ENCODE data around the gene DSP.

Gene DSP, protein sequence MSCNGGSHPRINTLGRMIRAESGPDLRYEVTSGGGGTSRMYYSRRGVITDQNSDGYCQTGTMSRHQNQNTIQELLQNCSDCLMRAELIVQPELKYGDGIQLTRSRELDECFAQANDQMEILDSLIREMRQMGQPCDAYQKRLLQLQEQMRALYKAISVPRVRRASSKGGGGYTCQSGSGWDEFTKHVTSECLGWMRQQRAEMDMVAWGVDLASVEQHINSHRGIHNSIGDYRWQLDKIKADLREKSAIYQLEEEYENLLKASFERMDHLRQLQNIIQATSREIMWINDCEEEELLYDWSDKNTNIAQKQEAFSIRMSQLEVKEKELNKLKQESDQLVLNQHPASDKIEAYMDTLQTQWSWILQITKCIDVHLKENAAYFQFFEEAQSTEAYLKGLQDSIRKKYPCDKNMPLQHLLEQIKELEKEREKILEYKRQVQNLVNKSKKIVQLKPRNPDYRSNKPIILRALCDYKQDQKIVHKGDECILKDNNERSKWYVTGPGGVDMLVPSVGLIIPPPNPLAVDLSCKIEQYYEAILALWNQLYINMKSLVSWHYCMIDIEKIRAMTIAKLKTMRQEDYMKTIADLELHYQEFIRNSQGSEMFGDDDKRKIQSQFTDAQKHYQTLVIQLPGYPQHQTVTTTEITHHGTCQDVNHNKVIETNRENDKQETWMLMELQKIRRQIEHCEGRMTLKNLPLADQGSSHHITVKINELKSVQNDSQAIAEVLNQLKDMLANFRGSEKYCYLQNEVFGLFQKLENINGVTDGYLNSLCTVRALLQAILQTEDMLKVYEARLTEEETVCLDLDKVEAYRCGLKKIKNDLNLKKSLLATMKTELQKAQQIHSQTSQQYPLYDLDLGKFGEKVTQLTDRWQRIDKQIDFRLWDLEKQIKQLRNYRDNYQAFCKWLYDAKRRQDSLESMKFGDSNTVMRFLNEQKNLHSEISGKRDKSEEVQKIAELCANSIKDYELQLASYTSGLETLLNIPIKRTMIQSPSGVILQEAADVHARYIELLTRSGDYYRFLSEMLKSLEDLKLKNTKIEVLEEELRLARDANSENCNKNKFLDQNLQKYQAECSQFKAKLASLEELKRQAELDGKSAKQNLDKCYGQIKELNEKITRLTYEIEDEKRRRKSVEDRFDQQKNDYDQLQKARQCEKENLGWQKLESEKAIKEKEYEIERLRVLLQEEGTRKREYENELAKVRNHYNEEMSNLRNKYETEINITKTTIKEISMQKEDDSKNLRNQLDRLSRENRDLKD (N-terminal part only)

DNA sequence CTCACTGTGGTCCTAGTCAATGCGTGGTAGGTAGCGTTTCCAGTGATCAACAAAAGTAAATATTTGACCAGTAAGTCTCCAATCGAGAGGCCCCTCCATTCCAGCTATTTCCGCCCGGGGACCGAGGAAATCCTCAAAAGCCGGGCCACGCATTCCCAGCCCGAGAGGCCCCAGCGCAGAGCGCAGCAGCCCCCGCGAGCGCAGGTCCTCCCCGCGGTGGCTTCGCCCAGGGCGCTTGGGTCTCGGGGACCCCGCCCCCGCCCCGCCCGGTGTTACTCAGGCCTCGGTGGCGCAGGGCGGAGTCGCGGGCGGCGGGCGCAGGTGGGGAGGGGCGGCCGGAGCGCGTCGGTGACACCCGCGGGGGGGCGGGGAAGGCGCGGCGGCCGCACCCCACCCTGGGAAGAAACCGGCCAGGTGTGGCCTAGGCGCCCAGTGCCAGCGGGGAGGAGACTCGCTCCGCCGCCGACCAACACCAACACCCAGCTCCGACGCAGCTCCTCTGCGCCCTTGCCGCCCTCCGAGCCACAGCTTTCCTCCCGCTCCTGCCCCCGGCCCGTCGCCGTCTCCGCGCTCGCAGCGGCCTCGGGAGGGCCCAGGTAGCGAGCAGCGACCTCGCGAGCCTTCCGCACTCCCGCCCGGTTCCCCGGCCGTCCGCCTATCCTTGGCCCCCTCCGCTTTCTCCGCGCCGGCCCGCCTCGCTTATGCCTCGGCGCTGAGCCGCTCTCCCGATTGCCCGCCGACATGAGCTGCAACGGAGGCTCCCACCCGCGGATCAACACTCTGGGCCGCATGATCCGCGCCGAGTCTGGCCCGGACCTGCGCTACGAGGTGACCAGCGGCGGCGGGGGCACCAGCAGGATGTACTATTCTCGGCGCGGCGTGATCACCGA lies at the start of gene DSP:
Gene DSP (plus strand): TSS at position 497 of the 890 bp plus-strand sequence. CDS start 245 bp downstream, at position 742.
- DNase-seq (ENCODE audit: low spot score): peak; percentile 81

DNA sequence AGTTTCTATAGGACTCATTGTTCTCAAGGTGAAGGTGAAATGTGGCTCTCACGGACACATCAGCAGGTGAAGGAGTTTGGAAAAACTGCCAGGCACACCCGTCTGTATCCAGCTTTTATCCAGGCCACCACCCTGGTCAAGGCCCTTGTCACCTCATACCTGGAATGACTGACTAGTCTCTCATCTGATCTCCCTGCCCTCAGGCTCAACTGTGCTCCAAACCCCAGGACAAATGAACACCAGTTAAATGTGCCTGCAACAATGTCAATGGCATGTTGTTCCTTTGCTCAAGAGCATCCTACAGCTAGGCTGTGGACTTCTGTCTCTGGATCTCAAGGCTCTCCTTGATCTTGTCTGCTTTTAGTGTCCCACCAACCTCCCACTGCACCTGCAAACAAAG lies 47.6 kb upstream of the DSP start:
- DNase-seq (ENCODE audit: low spot score): no peak

DNA sequence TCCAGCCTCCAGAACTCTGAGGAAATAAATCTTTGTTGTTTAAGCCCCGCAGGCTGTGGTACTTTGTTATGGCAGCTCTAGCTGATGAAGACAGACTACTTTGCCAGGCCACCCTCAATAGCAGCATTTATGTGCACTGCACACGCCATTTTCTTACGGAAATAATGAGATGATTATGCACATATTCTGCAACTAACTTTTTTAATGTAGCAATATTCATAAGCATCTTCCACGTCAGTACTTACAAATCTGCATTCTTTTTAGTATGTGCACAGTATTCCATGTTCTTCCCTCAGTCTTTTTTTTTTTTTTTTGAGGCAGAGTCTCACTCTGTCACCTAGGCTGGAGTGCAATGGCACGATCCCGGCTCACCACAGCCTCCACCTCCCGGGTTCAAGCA lies 46.8 kb upstream of the DSP start:
- DNase-seq (ENCODE audit: low spot score): no peak

DNA sequence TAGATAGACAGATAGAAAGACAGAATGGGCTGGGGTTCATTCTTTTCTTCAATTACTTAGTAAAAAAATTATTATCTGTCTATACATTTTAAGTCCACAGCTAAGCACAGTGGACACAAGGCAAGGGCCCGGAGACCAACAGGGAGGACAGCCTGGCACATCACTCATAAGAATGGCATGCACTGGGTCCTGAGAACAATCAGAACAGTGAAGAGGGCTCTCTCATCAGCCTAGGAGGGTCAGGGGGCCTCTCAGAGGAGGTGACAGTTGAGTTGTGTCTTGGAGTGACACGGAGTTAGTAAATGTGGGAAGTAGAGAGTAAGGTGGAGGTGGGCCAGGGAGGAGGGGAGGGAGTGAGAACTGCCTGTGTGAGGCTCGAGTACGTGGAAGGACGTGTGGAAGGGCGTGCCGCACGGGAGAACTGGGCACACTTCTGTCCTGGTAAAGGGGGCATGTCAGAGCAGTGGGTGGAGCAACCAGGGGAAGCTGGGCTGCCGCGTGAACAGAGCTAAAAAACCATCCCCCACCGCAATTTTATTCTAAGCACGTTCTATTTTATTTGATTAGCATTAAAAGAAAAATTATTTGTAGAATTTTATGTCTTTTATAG lies 45.1 kb upstream of the DSP start:
- DNase-seq (ENCODE audit: low spot score): no peak

DNA sequence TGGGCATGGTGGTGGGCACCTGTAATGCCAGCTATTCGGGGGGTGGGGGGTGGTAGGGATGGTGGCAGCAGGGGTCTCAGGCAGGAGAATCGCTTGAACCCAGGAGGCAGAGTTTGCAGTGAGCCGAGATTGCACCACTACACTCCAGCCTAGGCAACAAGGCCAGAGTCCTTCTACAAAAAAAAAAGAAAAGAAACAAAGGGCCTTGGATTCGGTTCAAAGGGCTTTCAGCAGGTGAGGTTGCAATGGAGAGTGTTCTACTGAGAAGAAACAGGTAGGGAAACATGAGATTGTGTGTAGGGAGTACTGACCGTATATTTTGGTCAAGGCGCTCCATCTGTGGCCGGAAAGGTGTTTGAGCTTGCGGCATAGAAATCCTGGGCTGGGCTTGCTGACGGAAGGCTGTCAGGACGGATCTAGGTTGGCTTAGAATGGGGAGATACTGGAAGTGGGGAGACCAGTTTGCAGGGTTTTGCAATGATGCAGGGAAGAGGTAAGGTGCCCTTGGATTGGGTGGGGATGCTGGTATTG lies 40.7 kb upstream of the DSP start:
- no peak for DNase-seq (ENCODE audit: low spot score)

DNA sequence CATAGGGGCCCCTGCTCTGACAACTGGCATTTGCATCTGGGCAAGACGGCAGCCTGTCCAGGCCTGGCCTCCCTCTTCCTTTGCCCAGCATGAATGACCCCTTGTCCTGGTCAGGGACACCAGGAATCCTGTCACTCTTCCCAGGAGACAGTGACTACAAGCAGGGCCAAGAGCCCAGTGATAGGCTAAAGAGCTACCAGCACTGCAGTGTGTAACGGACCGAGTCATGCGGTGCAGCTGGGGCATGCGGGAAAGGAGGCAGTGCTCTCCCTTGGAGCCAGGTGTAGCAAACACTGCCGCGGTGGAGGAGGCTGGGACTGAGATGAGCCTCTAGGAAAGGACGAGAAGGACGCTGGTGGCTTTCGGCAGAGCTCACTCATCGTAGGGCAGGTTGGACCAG lies 38.7 kb upstream of the DSP start:
- no peak for DNase-seq (ENCODE audit: low spot score)

DNA sequence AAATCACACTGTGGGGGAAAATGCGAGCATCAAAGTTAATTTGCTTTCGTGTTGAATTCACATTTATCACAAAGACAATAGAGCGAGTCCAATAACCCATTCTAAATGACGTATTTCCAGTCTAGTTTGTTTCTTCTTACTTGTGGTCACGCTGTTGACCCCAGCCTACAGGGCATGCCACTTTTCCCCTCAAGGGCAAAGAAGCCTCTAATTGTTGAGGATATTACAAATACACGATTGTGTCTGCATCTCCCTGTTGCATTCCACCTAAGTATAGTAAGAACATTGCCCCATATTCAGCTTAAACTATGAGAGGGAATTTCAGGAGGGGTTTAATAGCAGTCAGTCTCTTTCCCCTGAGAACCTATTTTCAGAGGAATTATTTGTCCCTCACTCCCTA lies 37.4 kb upstream of the DSP start:
- no peak for DNase-seq (ENCODE audit: low spot score)

DNA sequence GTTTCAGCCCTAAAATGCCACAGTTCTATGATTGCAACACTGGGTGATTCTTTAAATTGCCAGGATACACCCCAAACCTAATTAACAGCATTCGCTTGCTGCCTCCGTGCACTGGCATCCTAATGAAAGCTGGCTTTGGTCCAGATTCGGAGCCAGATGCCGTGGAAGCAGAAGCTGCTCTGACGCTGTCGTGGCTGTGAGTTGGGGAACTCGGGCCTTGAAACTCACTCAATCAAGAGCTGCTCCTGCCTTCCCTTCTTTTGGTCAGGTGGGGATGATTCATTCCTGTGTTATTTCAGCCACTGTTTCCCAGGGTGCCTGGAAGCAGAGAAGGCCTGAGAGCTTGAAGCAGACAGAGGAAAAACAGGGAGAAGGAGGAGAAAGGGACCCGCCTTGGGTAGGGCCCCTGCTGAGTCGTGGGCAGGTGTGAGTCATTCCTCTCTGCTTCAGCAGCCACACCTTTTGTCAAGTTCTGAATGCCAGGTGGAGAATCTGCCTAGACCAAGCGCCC lies 36.2 kb upstream of the DSP start:
- peak; percentile 75 for DNase-seq (ENCODE audit: low spot score)

DNA sequence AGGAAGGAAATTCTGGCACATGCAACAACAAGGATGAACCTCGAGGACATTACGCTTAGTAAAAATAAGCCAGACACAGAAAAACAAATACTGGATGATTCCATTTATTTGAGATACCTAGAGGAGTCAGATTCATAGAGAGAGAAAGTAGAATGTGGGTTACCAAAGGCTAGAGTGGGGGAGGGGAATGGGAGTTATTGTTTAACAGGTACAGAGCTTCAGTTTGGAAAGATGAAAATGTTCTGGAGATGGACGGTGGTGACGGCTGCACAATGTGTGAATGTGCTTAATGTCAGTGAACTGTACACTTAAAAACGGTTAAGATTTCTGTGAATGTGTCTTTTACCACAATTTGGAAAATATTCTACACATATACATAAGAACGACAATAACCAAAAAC lies 33.9 kb upstream of the DSP start:
- no peak for DNase-seq (ENCODE audit: low spot score)

DNA sequence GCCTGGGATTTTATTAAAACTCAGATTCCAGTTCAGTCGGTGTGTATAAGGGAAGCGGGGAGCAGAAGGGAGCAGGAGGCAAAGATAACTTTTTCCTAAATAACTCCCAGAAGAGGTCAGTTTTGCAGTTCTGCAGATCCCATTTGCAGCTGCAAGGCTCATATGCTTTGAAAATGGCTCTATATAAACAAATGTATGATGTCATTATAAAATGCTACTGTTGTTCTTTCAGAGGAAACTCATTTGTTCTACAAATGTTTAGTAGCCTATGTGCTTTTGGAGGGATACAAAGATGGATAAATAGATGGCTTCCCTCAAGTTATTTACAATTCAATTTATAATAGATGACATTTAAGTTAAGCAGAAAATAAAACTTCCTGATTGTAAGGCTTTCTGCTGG lies 29.2 kb upstream of the DSP start:
- no peak for DNase-seq (ENCODE audit: low spot score)

DNA sequence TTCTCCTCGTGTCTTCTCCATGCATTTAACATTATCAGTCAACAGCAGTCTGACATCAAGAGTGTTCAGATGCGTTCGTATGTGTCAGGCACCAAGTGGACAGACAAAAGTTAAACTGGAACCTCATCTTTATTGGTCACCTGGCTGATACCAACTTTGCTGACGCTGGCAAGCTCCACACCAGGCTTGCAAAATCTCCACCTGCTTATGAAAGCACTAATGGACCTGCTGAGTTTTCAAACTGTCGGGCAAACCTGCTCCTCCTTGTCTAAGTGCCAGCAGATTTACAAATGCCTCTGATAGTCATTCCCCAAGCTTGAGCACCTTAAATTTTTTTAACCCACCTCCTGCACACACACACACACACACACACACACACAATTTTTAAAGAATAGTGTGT lies 27.9 kb upstream of the DSP start:
- DNase-seq (ENCODE audit: low spot score): no peak

DNA sequence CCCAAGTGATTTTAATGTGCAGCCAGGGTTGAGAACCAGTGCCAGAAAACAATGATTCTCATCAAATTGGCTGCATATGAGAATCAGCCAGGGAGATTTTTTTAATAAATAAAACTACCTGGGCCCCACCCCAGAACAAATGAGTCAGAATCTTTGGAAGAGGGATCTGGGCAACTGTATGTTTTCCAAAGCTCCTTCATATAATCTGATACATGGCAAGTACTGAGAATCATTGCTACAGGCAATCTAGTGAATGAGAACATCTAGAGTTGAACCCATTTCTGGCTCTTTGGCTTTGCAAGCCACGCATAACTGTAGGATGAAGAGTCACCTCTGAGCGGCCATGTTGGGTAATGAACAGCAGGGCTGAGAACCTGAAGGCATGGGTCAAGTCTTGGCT lies 26.1 kb upstream of the DSP start:
- DNase-seq (ENCODE audit: low spot score): no peak

DNA sequence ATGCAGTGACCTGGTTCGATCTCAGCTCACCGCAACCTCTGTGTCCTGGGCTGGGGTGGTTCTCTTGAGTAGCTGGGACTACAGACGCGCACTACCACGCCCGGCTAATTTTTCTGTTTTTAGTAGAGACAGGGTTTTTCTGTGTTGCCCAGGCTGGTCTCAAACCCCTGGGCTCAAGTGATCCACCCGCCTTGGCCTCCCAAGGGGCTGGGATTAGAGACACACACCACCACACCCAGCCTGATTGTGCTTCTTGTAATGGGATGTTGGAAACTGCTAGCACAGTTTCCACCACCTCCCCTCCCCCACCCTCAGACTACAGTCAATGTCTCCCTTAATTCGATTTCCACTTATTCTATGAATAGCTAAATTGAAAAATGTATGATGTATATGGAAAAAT lies 22.6 kb upstream of the DSP start:
- DNase-seq (ENCODE audit: low spot score): no peak

DNA sequence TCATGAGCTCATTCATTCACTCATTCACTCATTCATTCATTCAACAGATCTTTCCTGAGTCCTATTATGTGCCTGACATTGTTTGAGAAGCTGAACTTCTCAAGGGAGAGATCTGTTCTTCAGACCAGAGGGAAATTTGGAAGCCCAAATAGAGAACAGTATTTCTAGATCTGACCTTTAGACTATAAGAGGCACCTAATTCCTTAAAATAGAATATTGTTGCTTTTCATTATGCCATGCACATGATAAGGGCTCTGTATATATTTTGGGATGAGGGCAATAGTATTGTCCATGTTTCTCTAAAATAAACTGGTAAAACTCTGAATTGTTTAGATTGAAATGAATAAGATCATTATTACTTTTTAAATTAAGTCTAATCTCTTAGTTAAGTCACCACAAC lies 18.6 kb upstream of the DSP start:
- DNase-seq (ENCODE audit: low spot score): no peak

DNA sequence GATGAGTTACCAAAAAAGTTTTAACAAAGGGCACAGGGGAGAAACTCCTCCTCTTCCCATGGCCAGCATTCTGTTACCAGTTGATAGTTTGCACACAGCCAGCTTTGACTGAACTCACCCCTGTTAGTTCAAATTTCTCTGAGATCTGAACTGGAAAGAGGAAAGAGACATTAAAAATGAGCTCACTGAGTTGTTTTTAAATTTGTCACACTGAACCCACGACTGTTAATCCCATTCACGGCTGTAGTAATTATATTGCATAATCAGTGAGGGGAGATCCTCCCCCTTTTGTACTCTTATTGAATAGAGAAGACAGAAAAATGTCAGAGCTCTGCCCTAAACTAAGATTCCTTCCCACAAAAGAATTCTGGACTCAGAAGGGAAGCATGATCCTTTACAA lies 17.5 kb upstream of the DSP start:
- DNase-seq (ENCODE audit: low spot score): peak; percentile 24

DNA sequence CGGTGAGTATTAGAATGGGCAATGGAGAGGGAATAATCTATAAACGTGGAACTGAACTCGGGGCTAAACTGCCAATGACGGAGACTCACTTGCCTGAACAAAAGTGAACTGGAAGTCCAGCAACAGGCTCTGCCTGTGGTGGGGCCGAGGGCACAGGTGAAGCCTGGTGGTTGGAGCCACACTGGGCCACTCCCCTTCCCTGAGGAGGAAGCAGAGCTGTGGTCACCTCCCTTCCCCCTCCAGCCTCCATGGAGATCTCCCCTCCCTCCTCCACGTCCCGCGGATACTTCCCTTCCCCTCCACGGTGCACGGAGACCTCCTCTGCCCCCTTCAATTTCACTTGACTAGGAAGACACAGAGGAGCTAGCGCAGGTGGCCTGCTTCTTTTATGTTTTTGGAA lies 14.7 kb upstream of the DSP start:
- DNase-seq (ENCODE audit: low spot score): no peak

DNA sequence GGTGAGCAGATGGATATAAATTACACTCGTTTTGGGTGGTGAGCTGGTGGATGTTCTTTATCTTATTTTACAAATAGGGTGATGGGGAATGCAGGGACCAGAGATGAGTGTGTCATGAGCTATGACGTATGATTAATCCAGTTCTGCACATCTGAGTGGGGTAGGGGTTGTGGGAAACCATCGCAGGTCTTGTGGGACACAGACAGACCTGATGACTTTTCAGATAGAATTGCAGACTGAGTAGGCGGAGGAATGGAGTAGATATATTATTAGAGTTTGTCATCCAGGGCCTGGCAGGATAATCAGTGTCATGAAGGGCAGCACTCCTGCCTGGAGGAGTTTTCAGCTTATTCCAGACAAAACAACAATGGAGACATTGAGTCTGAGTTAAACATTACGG lies 12.9 kb upstream of the DSP start:
- DNase-seq (ENCODE audit: low spot score): peak; percentile 82

DNA sequence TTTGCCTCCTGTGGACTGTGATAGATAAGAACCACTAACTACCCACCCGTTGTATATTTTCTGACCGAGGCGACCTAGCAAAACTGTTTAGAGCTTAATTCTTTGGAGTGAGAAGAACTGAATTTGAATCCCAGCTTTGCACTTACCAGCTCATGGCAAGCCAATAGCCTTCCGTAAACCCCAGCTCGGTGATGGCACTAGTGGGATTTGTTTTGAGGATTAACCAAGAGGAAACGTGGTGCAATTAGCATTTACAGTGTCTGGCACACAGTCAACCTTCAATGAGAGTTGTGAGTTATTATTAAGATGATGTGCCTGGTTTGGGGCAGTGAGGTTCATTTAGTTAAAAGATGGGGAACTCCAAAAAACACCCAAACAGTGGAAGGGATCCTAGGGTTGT lies 12.3 kb upstream of the DSP start:
- DNase-seq (ENCODE audit: low spot score): no peak

DNA sequence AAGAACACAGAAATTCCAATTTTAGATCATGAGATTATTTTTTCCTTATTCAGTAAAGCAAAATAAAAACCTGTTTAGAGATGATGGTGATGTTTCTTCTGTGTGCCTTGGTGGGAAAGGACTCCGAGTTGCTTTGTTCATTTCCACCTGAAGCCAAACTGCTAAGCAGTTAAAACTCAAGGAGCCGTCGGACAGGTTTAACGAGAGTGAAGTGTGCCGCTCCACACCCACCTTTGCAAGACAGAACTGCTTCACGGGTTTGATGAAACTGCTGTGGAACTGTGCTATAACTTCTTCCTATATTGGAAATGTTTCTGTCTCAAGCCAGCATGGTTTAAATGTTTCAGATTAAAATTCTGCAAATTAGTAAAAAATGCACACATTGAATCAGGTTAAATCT lies 9.2 kb upstream of the DSP start:
- DNase-seq (ENCODE audit: low spot score): no peak

DNA sequence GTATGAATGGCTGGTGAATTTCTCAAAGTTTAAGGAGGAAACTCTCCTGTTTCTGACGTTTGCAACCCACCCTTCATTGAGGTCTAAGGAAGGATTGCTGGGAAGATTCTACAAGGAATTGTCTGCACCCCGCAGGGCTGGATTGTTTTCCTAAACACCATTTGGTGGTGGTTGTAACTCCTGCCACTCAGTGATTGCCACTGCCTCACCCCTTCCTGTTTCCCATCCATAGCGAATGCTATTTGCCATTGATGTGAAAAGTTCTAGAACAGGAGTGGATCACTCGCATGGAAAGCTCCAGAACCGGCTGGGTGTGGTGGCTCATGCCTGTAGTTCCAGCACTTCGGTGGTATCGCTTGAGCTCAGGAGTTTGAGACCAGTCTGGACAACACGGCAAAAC lies 8.7 kb upstream of the DSP start:
- no peak for DNase-seq (ENCODE audit: low spot score)

DNA sequence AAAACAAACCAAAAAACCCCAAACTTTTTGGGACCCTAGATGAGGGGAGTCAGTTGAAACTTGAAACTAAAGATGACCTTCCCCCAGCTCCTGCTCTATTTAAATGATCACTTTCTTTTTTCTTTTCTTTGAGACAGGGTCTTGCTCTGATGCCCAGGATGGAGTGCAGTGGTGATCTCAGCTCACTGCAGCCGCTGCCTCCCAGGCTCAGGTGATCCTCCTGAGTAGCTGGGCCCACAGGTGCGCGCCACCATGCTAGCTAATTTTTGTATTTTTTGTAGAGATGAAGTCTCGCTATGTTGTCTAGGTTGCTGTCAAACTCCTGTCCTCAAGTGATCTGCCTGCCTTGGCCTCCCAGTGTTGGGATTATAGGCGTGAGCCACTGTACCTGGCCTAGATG lies 7.3 kb upstream of the DSP start:
- no peak for DNase-seq (ENCODE audit: low spot score)
